Heart left ventricle (tissue), 16 donors: ENCODE measurements around the gene CD300LF. TPM values are rescaled to one million over a fixed set of nuclear protein-coding genes. Genes with fewer than 3 reads are reported as not detected.

Source experiments
- ATAC-seq, 4 donors: fragments of 200-7000 bp; cut with Tn5 transposase; one replicate each; pipeline ENCODE4 v1.9.1; 2020 to 2022; ENCODE audit warnings: moderate library complexity in 4 of 4, mild to moderate bottlenecking in 3 of 4, moderate number of reproducible peaks in 1 of 4
- DNase-seq, 5 donors: peaks; one replicate each; pipeline ENCODE4 v3.0.0-alpha.2; 2020
- H3K27ac ChIP-seq, 12 donors: fragments of 200-600 bp; sonication (generic) in 4 of 12; one replicate each; pipeline versions ENCODE4 v1.5.0 to v1.8.0; 2016 to 2022; ENCODE audit warnings: mild to moderate bottlenecking in 2 of 12
- H3K27me3 ChIP-seq, 9 donors: fragments of 200-600 bp; sonication (generic) in 2 of 9; one replicate each; pipeline versions ENCODE4 v1.5.1 to v1.8.0; 2016 to 2022; ENCODE audit warnings: mild to moderate bottlenecking in 3 of 9
- H3K36me3 ChIP-seq, 9 donors: fragments of 200-600 bp; sonication (generic) in 2 of 9; one replicate each; pipeline versions ENCODE4 v1.5.0 to v1.8.0; 2018 to 2022; ENCODE audit warnings: mild to moderate bottlenecking in 2 of 9
- H3K4me1 ChIP-seq, 12 donors: fragments of 200-600 bp; sonication (generic) in 4 of 12; one replicate each; pipeline versions ENCODE4 v1.5.0 to v1.8.0; 2016 to 2022; ENCODE audit warnings: mild to moderate bottlenecking in 3 of 12
- H3K4me3 ChIP-seq, 12 donors: fragments of 200-600 bp; sonication (generic) in 4 of 12; one replicate each; pipeline versions ENCODE4 v1.5.0 to v1.8.0; 2017 to 2022; ENCODE audit warnings: mild to moderate bottlenecking in 9 of 12, moderate library complexity in 4 of 12
- H3K9me3 ChIP-seq, 12 donors: fragments of 200-600 bp; sonication (generic) in 4 of 12; one replicate each; pipeline versions ENCODE4 v1.5.0 to v1.8.0; 2016 to 2022; ENCODE audit warnings: mild to moderate bottlenecking in 1 of 12
- CTCF ChIP-seq, 12 donors: fragments of 200-600 bp; sonication (generic) in 4 of 12; IDR thresholded peaks; one replicate each; pipeline versions ENCODE4 v1.5.0 to v1.8.0; 2018 to 2022; ENCODE audit warnings: antibody characterized with exemption in 12 of 12, mild to moderate bottlenecking in 5 of 12
- POLR2A ChIP-seq, 2 donors: fragments of 450-650 bp; IDR thresholded peaks; one replicate each; pipeline ENCODE4 v1.6.1; 2017; ENCODE audit warnings: antibody characterized with exemption in 2 of 2, mild to moderate bottlenecking in 2 of 2, moderate library complexity in 2 of 2
- WGBS, 4 donors: extraction: QIAGEN DNeasy Blood & Tissue Kit in 2 of 4; methylation state at CpG; one replicate each; pipeline versions ENCODE4 v1.1.5 to v1.1.7; 2013 to 2018; 5-methylcytosine and 5-hydroxymethylcytosine counted together
- intact Hi-C, 10 donors: fragments of 100-400 bp; cut with DNase I; formaldehyde crosslinking; loops; one replicate each; pipeline versions ENCODE4 v1.11.1 to v1.14.2; 2022
- polyA plus RNA-seq, 2 donors: library from polyadenylated mRNA; stranded (reverse); fragments of 200-250 nt; gene quantifications; one replicate each; pipeline ENCODE4 v1.2.3, GENCODE V29; 2013
- total RNA-seq, 9 donors: library from RNA; depleted of rRNA in 2 of 9; stranded (reverse); fragments of >200 nt in 2 of 9; fragmentation: NEBNext Ultra II Directional in 3 of 9; extraction: Animal tissue kit (Norgen Biotek cat#: 25700) in 3 of 9; gene quantifications; one replicate each; pipeline versions ENCODE4 v1.1.0 to v1.2.4, GENCODE V29; 2016 to 2023
- donor health status: ischemic (EF 13 %, LVEDD 7.1; RV severe dilation, severe dysfunction).
- donor health status: healthy with polysubstance abuse.
- donor health status: DM: no; HTN: yes; CAD: no.
- donor health status: DM: no; HTN: no; CAD: no.
- donor health status: ischemic (EF 25% LVEDD 6.9; RV normal size, moderate dysfunction).
- donor health status: ischemic (EF 25% LVEDD 5.7; RV mildly dilated, moderate dysfunction).
- donor health status: healthy.
- donor health status: DM: yes; HTN: yes; CAD: no.
- donor health status: ischemic (EF 35%, LVEDD 5.7; RV mildly dilated, moderate dysfunction).
- donor health status: nonischemic (EF 11% LVEDD 7.7; RV severe dilation, severe dysfunction).
- donor health status: DM: yes; HTN: yes; CAD: no.
- donor health status: PGD.
- donor health status: ischemic (EF 29% LVEDD 5.4; RV normal size, mild dysfunction).
- donor health status: nonischemic (EF 23%, LVEDD 6.1; RV moderate dilation, normal function).

CD300LF gene
- total and polyA plus RNA-seq, 11 donors: 0.15 to 7.0 (median 0.42) TPM; not detected in 2

GRCh38 chr17:74757502-74757901 lies 44.8 kb upstream of the CD300LF start:
- peak in 2 of 4 donors; percentile 19 to 20 for ATAC-seq

GRCh38 chr17:74756891-74757290 lies 44.2 kb upstream of the CD300LF start:
- 55 to 69% (median 63%) methylated on average over 2 to 3 of the region's 3 CpGs for WGBS, 4 donors

More at GRCh38 chr17:74757502-74757901, 44.8 kb upstream of the CD300LF start:
- Histone ChIP-seq H3K36me3 (no peaks in the 10 kb centered on the region), H3K4me1 (peaks cover 19 to 85% (median 48%) of the 10 kb centered on the region in 12 donors), H3K4me3 (no peak overlapping the region), H3K27ac (peak overlapping the region in 8 of 12 donors; percentile 2 to 67 (median 28)), H3K9me3 (no peaks in the 10 kb centered on the region), H3K27me3 (no peaks in the 10 kb centered on the region)
- DNase-seq: peak in 3 of 5 donors; percentile 60 to 79 (median 64)
- WGBS, 4 donors: 31 to 65% (median 59%) methylated on average over 3 of the region's 3 CpGs
- intact Hi-C loops: no loop called here
- TF ChIP-seq CTCF (IDR thresholded peaks at IDR 0.05): no peak
- TF ChIP-seq POLR2A (IDR thresholded peaks at IDR 0.05): no peak

GRCh38 chr17:74755533-74755932 lies 42.8 kb upstream of the CD300LF start:
- no peak overlapping the region for H3K4me3 ChIP-seq
- H3K9me3 ChIP-seq: no peaks in the 10 kb centered on the region
- H3K27me3 ChIP-seq: no peaks in the 10 kb centered on the region
- DNase-seq: no peak
- intact Hi-C loops: no loop called here
- H3K36me3 ChIP-seq: no peaks in the 10 kb centered on the region
- no peak overlapping the region for H3K27ac ChIP-seq
- H3K4me1 ChIP-seq: peaks cover 16 to 89% (median 45%) of the 10 kb centered on the region in 12 donors
- no peak for TF ChIP-seq POLR2A (IDR thresholded peaks at IDR 0.05)
- TF ChIP-seq CTCF (IDR thresholded peaks at IDR 0.05): no peak
- no peak for ATAC-seq
- 89 to 92% (median 92%) methylated on average over 6 to 8 of the region's 8 CpGs for WGBS, 4 donors

More at GRCh38 chr17:74756891-74757290, 44.2 kb upstream of the CD300LF start:
- Histone ChIP-seq H3K4me3 (no peak overlapping the region), H3K9me3 (no peaks in the 10 kb centered on the region), H3K36me3 (no peaks in the 10 kb centered on the region), H3K27me3 (no peaks in the 10 kb centered on the region), H3K4me1 (peaks cover 19 to 88% (median 48%) of the 10 kb centered on the region in 12 donors), H3K27ac (peak overlapping the region in 1 of 12 donors; percentile 2)
- TF ChIP-seq CTCF (IDR thresholded peaks at IDR 0.05) (no peak), POLR2A (IDR thresholded peaks at IDR 0.05) (no peak)
- intact Hi-C loops: no loop called here
- ATAC-seq: no peak
- DNase-seq: no peak

- Histone ChIP-seq H3K27me3 (no peaks in the 10 kb centered on the region), H3K27ac (no peak overlapping the region), H3K36me3 (no peaks in the 10 kb centered on the region), H3K4me1 (peaks cover 13 to 89% (median 44%) of the 10 kb centered on the region in 12 donors), H3K4me3 (no peak overlapping the region), H3K9me3 (no peaks in the 10 kb centered on the region)
- WGBS, 4 donors: 94 to 97% (median 95%) methylated on average over 3 of the region's 3 CpGs
- ATAC-seq: no peak
- no peak for TF ChIP-seq POLR2A (IDR thresholded peaks at IDR 0.05)
- DNase-seq: no peak
- intact Hi-C loops: no loop called here
These were observed 42.1 kb upstream of the CD300LF start for GRCh38 chr17:74754832-74755231.
